Natural killer cell (primary cell): Measurements from ENCODE around the gene THOC6. TPM values are rescaled to one million over a fixed set of nuclear protein-coding genes. Genes with fewer than 3 reads are reported as not detected.

ENCODE experiments used
- ATAC-seq, 3 donors: fragments of 150-1000 bp in 2 of 3; fragments of 200-7000 bp in 1 of 3; cut with Tn5 transposase; 1 replicate in 1 of 3; 2 replicates in 2 of 3; pipeline ENCODE4 v1.10.0; 2021; ENCODE audit warnings: mild to moderate bottlenecking in 2 of 3, moderate library complexity in 2 of 3
- DNase-seq, 2 donors: peaks; one replicate each; pipeline versions ENCODE4 v3.0.0 to v3.0.0-alpha.2; 2013 to 2021; ENCODE audit warnings: mixed read lengths in 1 of 2
- H3K27ac ChIP-seq: one replicate; pipeline ENCODE4 v1.5.1; 2013; ENCODE audit warnings: mild to moderate bottlenecking, low read length
- H3K27me3 ChIP-seq: one replicate; pipeline ENCODE4 v1.6.1; 2013; ENCODE audit warnings: low read length; ENCODE audit not compliant: control insufficient read depth, insufficient read depth
- H3K36me3 ChIP-seq: one replicate; pipeline ENCODE4 v1.6.1; 2013; ENCODE audit warnings: low read length; ENCODE audit not compliant: control insufficient read depth, insufficient read depth
- H3K4me1 ChIP-seq: one replicate; pipeline ENCODE4 v1.6.1; 2013; ENCODE audit warnings: low read length; ENCODE audit not compliant: control insufficient read depth, insufficient read depth
- H3K4me3 ChIP-seq: one replicate; pipeline ENCODE4 v1.5.1; 2013; ENCODE audit warnings: low read length
- H3K9me3 ChIP-seq: one replicate; pipeline ENCODE4 v1.6.1; 2013; ENCODE audit warnings: low read length; ENCODE audit not compliant: control insufficient read depth, insufficient read depth
- H3K27ac Mint-ChIP-seq, 2 donors: one replicate each; pipeline ENCODE4 v1.8.0; 2022; ENCODE audit warnings: mild to moderate bottlenecking in 2 of 2, mixed read lengths in 2 of 2, moderate library complexity in 1 of 2
- H3K27me3 Mint-ChIP-seq, 2 donors: one replicate each; pipeline ENCODE4 v1.8.0; 2022; ENCODE audit warnings: low read depth in 2 of 2, mixed read lengths in 2 of 2
- H3K36me3 Mint-ChIP-seq: one replicate; pipeline ENCODE4 v1.8.0; 2022; ENCODE audit warnings: mixed read lengths
- H3K4me1 Mint-ChIP-seq, 2 donors: one replicate each; pipeline ENCODE4 v1.8.0; 2022; ENCODE audit warnings: mixed read lengths in 2 of 2
- H3K4me3 Mint-ChIP-seq: one replicate; pipeline ENCODE4 v1.8.0; 2022; ENCODE audit warnings: mild to moderate bottlenecking, moderate library complexity, mixed read lengths
- H3K9me3 Mint-ChIP-seq, 2 donors: one replicate each; pipeline ENCODE4 v1.8.0; 2022; ENCODE audit warnings: mixed read lengths in 2 of 2
- CTCF ChIP-seq: fragments of 200-600 bp; IDR thresholded peaks from one replicate; pipeline ENCODE4 v1.8.0; 2022; ENCODE audit warnings: antibody characterized with exemption
- WGBS: methylation state at CpG from one replicate; pipeline ENCODE4 v1.1.7; 2013; ENCODE audit warnings: missing lambda C conversion rate; ENCODE audit not compliant: insufficient coverage; 5-methylcytosine and 5-hydroxymethylcytosine counted together
- intact Hi-C: fragments of 100-400 bp; cut with micrococcal nuclease; formaldehyde crosslinking; loops from one replicate; pipeline ENCODE4 v1.14.2; 2022
- total RNA-seq, 4 donors: library from RNA; stranded (reverse); fragments of 120-200 nt in 1 of 4; gene quantifications; one replicate each; pipeline versions ENCODE4 v1.2.3 to v1.2.4, GENCODE V29; 2013 to 2022

The THOC6 gene
- total RNA-seq, 3 donors from 2014 or later (not counting 1 experiment from before 2014, with no cell fraction given) = 17.1 to 21.5 (median 17.2) TPM

GRCh38 chr16:2976201-2976600 is 47.6 kb upstream of the THOC6 start:
- H3K4me1 ChIP-seq = peaks cover 12% of the 10 kb centered on the region
- peaks cover 0 to 7% of the 10 kb centered on the region in 2 donors for H3K4me1 Mint-ChIP-seq
- H3K27me3 Mint-ChIP-seq = no peaks in the 10 kb centered on the region
- no peak for TF ChIP-seq CTCF
- DNase-seq = no peak
- no peak for ATAC-seq
- no peaks in the 10 kb centered on the region for H3K36me3 ChIP-seq
- H3K36me3 Mint-ChIP-seq = no peaks in the 10 kb centered on the region
- H3K27ac Mint-ChIP-seq = no peak overlapping the region
- H3K4me3 ChIP-seq = no peak overlapping the region
- intact Hi-C loops = no loop called here
- H3K27me3 ChIP-seq = no peaks in the 10 kb centered on the region
- no peaks in the 10 kb centered on the region for H3K9me3 Mint-ChIP-seq
- H3K27ac ChIP-seq = no peak overlapping the region
- H3K4me3 Mint-ChIP-seq = no peak overlapping the region
- WGBS = 97% methylated on average over 7 of the region's 7 CpGs
- no peaks in the 10 kb centered on the region for H3K9me3 ChIP-seq

GRCh38 chr16:2976673-2977072 is 47.2 kb upstream of the THOC6 start:
- Histone ChIP-seq H3K4me3 (no peak overlapping the region), H3K27me3 (no peaks in the 10 kb centered on the region), H3K36me3 (no peaks in the 10 kb centered on the region), H3K4me1 (peaks cover 15% of the 10 kb centered on the region), H3K27ac (no peak overlapping the region), H3K9me3 (no peaks in the 10 kb centered on the region)
- DNase-seq (no peak), ATAC-seq (no peak)
- Mint-ChIP-seq H3K27me3 (no peaks in the 10 kb centered on the region), H3K36me3 (no peaks in the 10 kb centered on the region), H3K4me3 (no peak overlapping the region), H3K27ac (no peak overlapping the region), H3K4me1 (peaks cover 0 to 8% of the 10 kb centered on the region in 2 donors), H3K9me3 (no peaks in the 10 kb centered on the region)
- 93% methylated on average over 15 of the region's 15 CpGs for WGBS
- intact Hi-C loops = no loop called here
- no peak for TF ChIP-seq CTCF

GRCh38 chr16:2977440-2977839 is 46.4 kb upstream of the THOC6 start:
- no peaks in the 10 kb centered on the region for H3K27me3 Mint-ChIP-seq
- H3K27ac Mint-ChIP-seq = no peak overlapping the region
- H3K4me1 ChIP-seq = peaks cover 15% of the 10 kb centered on the region
- no peaks in the 10 kb centered on the region for H3K27me3 ChIP-seq
- H3K4me1 Mint-ChIP-seq = peaks cover 0 to 11% of the 10 kb centered on the region in 2 donors
- H3K36me3 Mint-ChIP-seq = no peaks in the 10 kb centered on the region
- DNase-seq = no peak
- H3K36me3 ChIP-seq = no peaks in the 10 kb centered on the region
- no peak for ATAC-seq
- no peak overlapping the region for H3K4me3 ChIP-seq
- H3K27ac ChIP-seq = no peak overlapping the region
- no peak overlapping the region for H3K4me3 Mint-ChIP-seq
- intact Hi-C loops = no loop called here
- H3K9me3 Mint-ChIP-seq = no peaks in the 10 kb centered on the region
- TF ChIP-seq CTCF = no peak
- no peaks in the 10 kb centered on the region for H3K9me3 ChIP-seq
- 94% methylated on average over 5 of the region's 6 CpGs for WGBS

- no peaks in the 10 kb centered on the region for H3K9me3 ChIP-seq
- Mint-ChIP-seq H3K4me1 (peaks cover 0 to 11% of the 10 kb centered on the region in 2 donors), H3K27ac (no peak overlapping the region), H3K4me3 (peak overlapping the region; percentile 9), H3K9me3 (no peaks in the 10 kb centered on the region), H3K27me3 (no peaks in the 10 kb centered on the region), H3K36me3 (no peaks in the 10 kb centered on the region)
- DNase-seq (peak in 1 of 2 donors; percentile 21), ATAC-seq (no peak)
- intact Hi-C loops = no loop called here
- no peak for TF ChIP-seq CTCF
- H3K36me3 ChIP-seq = no peaks in the 10 kb centered on the region
- WGBS = 10% methylated on average over 43 of the region's 43 CpGs
- no peaks in the 10 kb centered on the region for H3K27me3 ChIP-seq
- peaks cover 27% of the 10 kb centered on the region for H3K4me1 ChIP-seq
- H3K27ac ChIP-seq = no peak overlapping the region
- peak overlapping the region; percentile 28 for H3K4me3 ChIP-seq
These were observed 44.1 kb upstream of the THOC6 start for GRCh38 chr16:2979669-2980226.
